ENCODE data around the gene STARD7.
"Not testable (repeated sequence)": the region's sequence is repeated elsewhere in the genome, so short reads cannot be mapped to it uniquely, and the experiment has no call there.

The STARD7 gene

DNA sequence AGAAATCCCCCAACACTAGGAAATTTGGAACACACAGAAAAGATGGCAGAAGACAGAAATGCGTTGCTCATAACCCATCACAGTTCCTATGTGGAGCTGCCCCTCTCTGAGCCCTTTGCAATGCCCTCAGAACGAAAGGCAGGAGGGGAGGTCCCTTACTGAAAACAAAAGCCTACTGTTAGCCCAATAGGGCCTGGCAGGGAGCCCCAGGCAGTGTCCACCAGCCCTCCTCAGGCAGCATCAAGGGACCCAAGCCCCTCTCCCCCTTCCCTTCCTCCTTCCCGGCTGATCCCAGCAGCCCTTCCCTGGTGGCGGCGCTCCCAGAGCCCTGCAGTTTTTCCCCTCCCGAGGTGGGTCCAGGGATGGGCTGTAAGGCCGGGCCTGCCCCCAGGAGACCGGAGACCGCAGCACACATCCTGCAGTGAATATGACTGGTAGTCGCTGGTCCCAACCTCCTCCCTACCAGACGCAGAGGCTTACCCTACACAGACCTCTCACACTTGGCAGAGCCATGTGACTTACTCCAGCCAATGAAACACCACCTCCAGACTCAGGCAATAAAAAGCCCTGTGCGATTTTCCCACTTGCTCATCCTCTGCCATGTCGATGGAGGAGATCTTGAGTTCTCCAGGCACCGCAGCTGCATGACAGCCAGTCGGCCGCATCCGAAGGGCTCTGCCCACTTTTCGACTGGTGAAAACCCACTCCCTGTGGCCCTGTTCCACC lies 44.0 kb downstream of the STARD7 start:
- TF ChIP-seq EZH2phosphoT487 (IDR thresholded peaks at IDR 0.05; ENCODE audit: low read length): no peak
- no peak for TF ChIP-seq EZH2 (optimal IDR thresholded peaks at IDR 0.05; ENCODE audit: low read depth, low read length)
- TF ChIP-seq CTCF (IDR thresholded peaks at IDR 0.05; ENCODE audit: low read length): no peak
- Histone ChIP-seq H3F3A (ENCODE audit: insufficient read depth, low read length) (no peaks in the 10 kb centered on the region), H3K9me2 (replicated peaks; ENCODE audit: insufficient read depth, low read length) (no peaks in the 10 kb centered on the region), H3K27ac (ENCODE audit: low read length) (no peak overlapping the region), H3K9me3 (replicated peaks; ENCODE audit: insufficient read depth, low read length) (no peaks in the 10 kb centered on the region), H3K27me3 (replicated peaks; ENCODE audit: insufficient read depth, low read length) (no peaks in the 10 kb centered on the region), H3K4me3 (ENCODE audit: low read length) (no peak overlapping the region), H3K4me2 (ENCODE audit: low read depth, low read length) (no peak overlapping the region), H4K20me1 (ENCODE audit: insufficient read depth, low read length) (no peaks in the 10 kb centered on the region), H3K4me1 (ENCODE audit: low read length) (no peaks in the 10 kb centered on the region), H3K36me3 (replicated peaks; ENCODE audit: insufficient read depth, low read length) (no peaks in the 10 kb centered on the region), H3K9ac (ENCODE audit: low read length) (no peak overlapping the region), H3K79me2 (ENCODE audit: low read length) (no peaks in the 10 kb centered on the region), H2AFZ (ENCODE audit: low read length) (no peak overlapping the region)
- no peak for DNase-seq

- Histone ChIP-seq H3K9me3 (replicated peaks; ENCODE audit: insufficient read depth, low read length) (no peaks in the 10 kb centered on the region), H3K4me3 (ENCODE audit: low read length) (no peak overlapping the region), H2AFZ (ENCODE audit: low read length) (no peak overlapping the region), H3K79me2 (ENCODE audit: low read length) (no peaks in the 10 kb centered on the region), H3K9me2 (replicated peaks; ENCODE audit: insufficient read depth, low read length) (no peaks in the 10 kb centered on the region), H3K27me3 (replicated peaks; ENCODE audit: insufficient read depth, low read length) (no peaks in the 10 kb centered on the region), H3K9ac (ENCODE audit: low read length) (no peak overlapping the region), H3K4me1 (ENCODE audit: low read length) (no peaks in the 10 kb centered on the region), H3F3A (ENCODE audit: insufficient read depth, low read length) (no peaks in the 10 kb centered on the region), H4K20me1 (ENCODE audit: insufficient read depth, low read length) (no peaks in the 10 kb centered on the region), H3K27ac (ENCODE audit: low read length) (no peak overlapping the region), H3K36me3 (replicated peaks; ENCODE audit: insufficient read depth, low read length) (no peaks in the 10 kb centered on the region), H3K4me2 (ENCODE audit: low read depth, low read length) (no peak overlapping the region)
- DNase-seq: no peak
- TF ChIP-seq EZH2phosphoT487 (IDR thresholded peaks at IDR 0.05; ENCODE audit: low read length): no peak
- no peak for TF ChIP-seq EZH2 (optimal IDR thresholded peaks at IDR 0.05; ENCODE audit: low read depth, low read length)
- TF ChIP-seq CTCF (IDR thresholded peaks at IDR 0.05; ENCODE audit: low read length): no peak
Observed at GRCh38 chr2:96163768-96164429, 44.7 kb downstream of the STARD7 start.

DNA sequence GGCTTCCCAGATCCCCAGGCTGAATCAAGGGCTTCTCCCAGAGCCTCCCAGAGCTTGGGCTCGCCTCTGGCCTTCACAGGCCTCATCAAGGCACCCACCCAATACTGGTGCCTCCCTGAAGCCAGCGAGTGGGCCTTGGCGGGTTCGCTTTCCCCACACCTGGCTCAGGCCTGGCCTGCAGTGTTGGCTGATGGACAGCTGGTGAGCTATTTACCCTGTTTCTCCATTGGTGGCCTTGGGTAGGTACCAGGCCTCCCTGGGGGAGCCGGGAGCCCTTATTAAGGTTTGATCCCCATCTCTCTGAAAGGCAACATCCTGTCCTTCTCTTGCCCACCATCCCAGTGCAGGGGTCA lies 45.2 kb downstream of the STARD7 start:
- no peaks in the 10 kb centered on the region for H3K36me3 ChIP-seq (replicated peaks; ENCODE audit: insufficient read depth, low read length)
- no peak overlapping the region for H3K9ac ChIP-seq (ENCODE audit: low read length)
- no peaks in the 10 kb centered on the region for H3K9me3 ChIP-seq (replicated peaks; ENCODE audit: insufficient read depth, low read length)
- no peaks in the 10 kb centered on the region for H3K79me2 ChIP-seq (ENCODE audit: low read length)
- H3K9me2 ChIP-seq (replicated peaks; ENCODE audit: insufficient read depth, low read length): no peaks in the 10 kb centered on the region
- H3F3A ChIP-seq (ENCODE audit: insufficient read depth, low read length): no peaks in the 10 kb centered on the region
- no peak overlapping the region for H3K27ac ChIP-seq (ENCODE audit: low read length)
- no peak overlapping the region for H3K4me2 ChIP-seq (ENCODE audit: low read depth, low read length)
- H3K27me3 ChIP-seq (replicated peaks; ENCODE audit: insufficient read depth, low read length): no peaks in the 10 kb centered on the region
- H2AFZ ChIP-seq (ENCODE audit: low read length): no peak overlapping the region
- H3K4me3 ChIP-seq (ENCODE audit: low read length): no peak overlapping the region
- DNase-seq: no peak
- H3K4me1 ChIP-seq (ENCODE audit: low read length): no peaks in the 10 kb centered on the region
- no peaks in the 10 kb centered on the region for H4K20me1 ChIP-seq (ENCODE audit: insufficient read depth, low read length)
- TF ChIP-seq EZH2phosphoT487 (IDR thresholded peaks at IDR 0.05; ENCODE audit: low read length): no peak

DNA sequence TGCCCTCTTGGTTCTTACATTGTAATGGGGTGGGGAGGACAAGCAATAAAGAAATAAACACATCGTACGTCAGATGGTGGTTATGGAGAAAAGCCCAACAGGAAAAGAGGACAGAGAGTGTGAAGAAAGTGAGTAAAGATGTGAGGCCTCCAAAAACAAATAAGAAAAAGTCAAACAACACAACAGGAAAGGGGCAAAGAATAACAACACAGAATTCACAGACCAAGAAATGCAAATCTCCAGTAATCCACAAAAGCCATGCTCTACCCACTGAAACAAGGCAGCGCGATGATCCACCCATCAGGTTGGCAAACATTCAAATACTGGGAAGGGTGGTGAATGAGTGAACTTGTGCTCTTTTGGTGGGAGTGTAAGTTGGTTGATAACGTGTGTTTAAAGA lies 46.7 kb downstream of the STARD7 start:
- Histone ChIP-seq H3K4me3 (ENCODE audit: low read length) (no peak overlapping the region), H3K27ac (ENCODE audit: low read length) (no peak overlapping the region), H2AFZ (ENCODE audit: low read length) (no peak overlapping the region)

GRCh38 chr2:96160366-96160765 lies 48.3 kb downstream of the STARD7 start:
- not testable (repeated sequence) for DNase-seq; H3K9me3 ChIP-seq (replicated peaks; ENCODE audit: insufficient read depth, low read length); H3K79me2 ChIP-seq (ENCODE audit: low read length); H3K9ac ChIP-seq (ENCODE audit: low read length); H3K4me2 ChIP-seq (ENCODE audit: low read depth, low read length); H2AFZ ChIP-seq (ENCODE audit: low read length); H4K20me1 ChIP-seq (ENCODE audit: insufficient read depth, low read length); H3K4me1 ChIP-seq (ENCODE audit: low read length); H3K27ac ChIP-seq (ENCODE audit: low read length); H3K4me3 ChIP-seq (ENCODE audit: low read length); H3K9me2 ChIP-seq (replicated peaks; ENCODE audit: insufficient read depth, low read length); H3K36me3 ChIP-seq (replicated peaks; ENCODE audit: insufficient read depth, low read length); H3K27me3 ChIP-seq (replicated peaks; ENCODE audit: insufficient read depth, low read length); H3F3A ChIP-seq (ENCODE audit: insufficient read depth, low read length)

More for the DNA sequence above, 46.7 kb downstream of the STARD7 start:
- Histone ChIP-seq H3K9me2 (replicated peaks; ENCODE audit: insufficient read depth, low read length) (no peaks in the 10 kb centered on the region), H3K27me3 (replicated peaks; ENCODE audit: insufficient read depth, low read length) (no peaks in the 10 kb centered on the region), H3K9ac (ENCODE audit: low read length) (no peak overlapping the region), H4K20me1 (ENCODE audit: insufficient read depth, low read length) (no peaks in the 10 kb centered on the region), H3K36me3 (replicated peaks; ENCODE audit: insufficient read depth, low read length) (no peaks in the 10 kb centered on the region), H3F3A (ENCODE audit: insufficient read depth, low read length) (no peaks in the 10 kb centered on the region), H3K4me1 (ENCODE audit: low read length) (no peaks in the 10 kb centered on the region), H3K9me3 (replicated peaks; ENCODE audit: insufficient read depth, low read length) (no peaks in the 10 kb centered on the region), H3K79me2 (ENCODE audit: low read length) (no peaks in the 10 kb centered on the region), H3K4me2 (ENCODE audit: low read depth, low read length) (no peak overlapping the region)
- TF ChIP-seq EZH2phosphoT487 (IDR thresholded peaks at IDR 0.05; ENCODE audit: low read length): no peak
- no peak for TF ChIP-seq CTCF (IDR thresholded peaks at IDR 0.05; ENCODE audit: low read length)
- no peak for TF ChIP-seq EZH2 (optimal IDR thresholded peaks at IDR 0.05; ENCODE audit: low read depth, low read length)
- DNase-seq: no peak

All from MM.1S (cell line).